Stimulated activated CD4-positive, alpha-beta T cell treated with anti-CD3 and anti-CD28 coated beads, Interleukin-15, amount 100 ng/mL, for 1 hour (primary cell): ENCODE measurements around the gene MRPL27.

Experiments used
- DNase-seq, 2 donors: peaks; one replicate each; pipeline ENCODE4 v3.0.0-alpha.2; 2020; ENCODE audit warnings: low read depth in 1 of 2, low spot score in 1 of 2

MRPL27 gene

DNA sequence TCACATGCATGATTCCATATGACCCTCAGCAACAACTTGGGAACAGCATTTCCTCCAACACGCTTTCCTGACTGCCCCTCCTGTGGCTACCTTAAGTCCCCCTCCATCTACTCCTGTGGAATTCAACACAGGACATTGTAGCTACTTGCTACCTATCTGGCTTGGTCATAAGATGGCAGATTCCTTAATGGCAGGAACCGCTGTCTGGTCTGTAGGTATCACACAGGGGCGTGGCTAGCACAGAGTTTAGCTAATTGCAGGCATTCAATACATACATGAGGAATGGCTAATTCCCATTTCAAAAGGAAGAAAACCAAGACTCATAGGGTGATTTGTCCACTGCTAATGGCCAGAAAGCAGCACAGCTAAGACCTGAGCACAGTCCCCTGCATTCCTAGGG is 15.7 kb upstream of the MRPL27 start:
- DNase-seq = no peak

DNA sequence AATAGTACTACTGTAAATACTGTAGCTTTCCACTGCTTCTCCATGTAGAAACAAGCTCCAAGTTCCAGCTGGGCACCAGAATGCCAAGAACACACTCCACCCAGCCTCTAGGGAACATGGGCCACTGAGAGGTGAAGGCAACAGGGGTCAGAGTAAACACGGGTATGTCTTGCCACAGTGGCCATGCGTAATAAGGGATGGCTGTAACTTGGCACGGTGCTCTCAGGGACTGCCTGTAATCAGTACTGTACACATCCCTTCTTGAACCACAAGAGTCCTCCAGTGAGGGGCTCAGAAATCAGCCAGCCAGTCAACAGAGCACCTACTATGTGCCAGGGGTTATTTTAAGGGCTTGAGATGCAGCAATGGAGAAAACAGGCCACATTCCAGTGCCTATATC is 13.5 kb upstream of the MRPL27 start:
- no peak for DNase-seq

DNA sequence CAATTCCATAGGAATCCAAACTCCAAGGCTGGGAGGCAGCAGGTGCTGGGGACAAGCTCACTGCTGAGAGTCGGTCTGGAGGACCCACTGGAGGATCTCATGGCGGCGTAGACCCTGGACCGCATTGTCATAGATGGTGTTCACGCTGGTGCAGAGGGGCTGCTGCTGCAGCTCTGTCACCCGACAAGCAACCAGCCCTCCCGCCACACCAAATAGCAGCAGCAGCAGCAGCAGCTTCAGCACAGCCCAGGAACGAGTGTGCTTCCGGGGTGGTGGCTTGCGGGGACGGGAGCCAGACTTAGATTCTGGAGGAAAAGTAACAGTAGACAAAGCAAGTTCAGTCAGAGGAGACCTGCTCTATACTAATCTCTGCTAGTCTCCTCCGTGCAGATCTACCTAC is 9.9 kb upstream of the MRPL27 start:
- DNase-seq = no peak

DNA sequence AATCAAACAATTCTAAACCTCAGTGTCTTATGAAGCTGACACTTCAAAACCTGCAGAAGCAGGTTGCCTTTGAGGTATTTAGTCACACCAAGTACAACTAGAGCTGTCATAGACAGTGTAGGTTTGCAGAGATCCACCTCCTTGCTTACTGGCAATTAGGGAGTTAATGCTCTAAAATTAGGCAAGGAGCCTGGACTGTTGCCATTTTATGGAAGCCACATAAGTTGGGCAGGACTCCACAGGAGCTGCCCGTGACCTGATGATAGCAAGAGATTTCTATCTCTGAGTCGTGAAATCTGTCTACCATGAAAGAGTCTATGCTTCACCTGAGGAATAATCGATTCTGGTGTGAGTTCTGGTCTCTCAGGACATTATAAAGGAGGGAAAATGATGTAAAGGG is 8.9 kb upstream of the MRPL27 start:
- DNase-seq = no peak

DNA sequence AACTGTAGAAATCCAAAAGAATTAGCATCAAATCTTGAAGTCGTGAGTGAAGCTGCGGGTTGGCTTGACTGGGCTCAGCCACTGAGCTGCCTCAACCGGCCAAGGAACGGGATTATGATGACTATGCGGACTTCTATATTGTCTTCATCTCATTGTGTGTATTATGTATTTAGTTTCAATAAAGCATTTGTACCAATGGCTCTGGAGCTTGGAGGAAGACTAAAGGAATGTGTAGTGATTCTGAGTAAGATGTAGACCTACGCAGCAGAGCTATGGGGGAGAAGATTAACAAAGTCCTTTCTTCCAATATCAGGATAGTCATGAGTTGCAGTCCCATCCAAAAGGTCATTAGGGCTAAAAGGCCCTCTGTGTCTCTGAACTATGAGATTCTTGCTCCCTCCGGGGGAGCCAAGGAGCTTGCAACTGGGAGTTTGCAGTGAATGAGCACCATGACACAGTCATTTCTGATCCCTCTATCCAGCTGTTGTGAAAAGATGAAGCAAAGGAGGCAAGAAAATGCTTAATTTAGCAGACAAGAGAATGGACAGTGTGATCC is 8.4 kb upstream of the MRPL27 start:
- no peak for DNase-seq

DNA sequence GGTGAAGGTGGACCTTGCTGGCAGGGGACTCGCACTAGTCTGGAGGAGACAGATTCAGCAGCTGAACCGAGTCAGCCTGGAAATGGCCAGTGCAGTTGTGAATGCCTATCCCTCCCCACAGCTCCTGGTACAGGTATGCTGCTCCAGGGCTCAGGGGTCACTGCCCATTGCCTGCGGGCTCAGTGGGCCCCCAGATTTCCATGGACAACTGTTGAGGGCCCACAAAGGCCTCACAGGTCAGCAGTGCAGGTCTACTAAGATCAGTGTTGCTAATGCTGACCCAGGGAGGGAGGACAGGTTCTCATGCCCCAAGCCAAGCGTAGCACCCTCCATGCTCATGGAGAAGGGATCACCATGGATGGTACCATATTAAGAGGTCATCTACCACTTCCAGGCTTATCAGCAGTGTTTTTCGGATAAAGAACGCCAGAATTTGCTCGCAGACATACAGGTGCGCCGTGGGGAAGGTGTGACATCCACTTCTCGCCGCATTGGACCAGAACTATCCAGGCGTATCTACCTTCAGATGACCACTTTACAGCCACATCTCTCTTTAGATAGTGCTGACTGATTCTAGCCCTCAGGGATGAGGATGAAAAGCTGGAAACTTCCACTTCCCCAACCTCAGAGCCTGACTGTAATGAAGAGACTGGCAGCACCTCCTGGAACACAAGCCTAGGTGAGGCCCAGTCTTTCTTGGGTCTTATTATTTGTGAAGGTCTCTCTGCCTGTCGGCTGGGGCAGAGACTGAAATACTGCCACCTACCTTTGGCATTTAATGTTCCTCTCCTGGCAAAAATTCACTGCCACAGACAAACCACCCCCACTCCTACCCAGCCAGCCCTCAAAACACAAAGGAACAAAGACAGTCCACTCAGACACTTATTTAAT is 7.6 kb upstream of the MRPL27 start:
- DNase-seq = no peak

DNA sequence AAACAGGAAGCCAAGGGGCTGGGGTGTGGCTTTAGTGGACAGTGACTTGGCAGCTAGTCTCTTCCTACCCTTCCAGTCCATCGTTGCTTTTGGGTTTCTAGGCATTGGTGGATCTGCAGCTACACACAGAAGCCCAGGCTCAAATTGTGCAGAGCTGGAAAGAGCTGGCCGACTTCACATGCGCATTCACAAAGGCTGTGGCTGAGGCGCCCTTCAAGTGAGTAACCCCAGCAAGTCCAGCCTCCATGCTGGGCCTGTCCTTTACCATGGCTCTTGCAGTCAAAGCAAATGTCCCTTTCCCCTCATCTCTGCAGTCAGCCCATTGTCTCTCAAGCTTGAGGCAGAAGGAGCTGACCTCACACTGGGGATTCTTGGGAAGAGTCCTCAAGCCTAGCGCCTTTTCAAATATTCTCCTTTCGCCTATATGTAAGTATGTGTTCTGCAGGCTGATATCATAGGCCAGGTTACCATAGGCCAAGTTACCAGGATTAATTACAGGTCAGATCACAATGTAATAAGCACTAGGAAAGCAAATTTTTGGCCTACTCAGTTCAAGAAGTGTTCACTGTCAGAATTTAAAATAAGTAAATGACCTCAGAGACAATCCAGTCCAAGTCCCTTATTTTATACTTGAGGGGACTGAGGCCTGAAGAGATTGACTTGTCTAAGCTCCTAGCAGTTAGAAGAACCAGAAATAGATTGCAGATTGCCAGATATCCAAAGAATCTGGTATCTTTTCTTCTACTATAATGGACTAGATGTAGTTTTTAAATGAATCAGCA is 6.6 kb upstream of the MRPL27 start:
- DNase-seq = no peak

DNA sequence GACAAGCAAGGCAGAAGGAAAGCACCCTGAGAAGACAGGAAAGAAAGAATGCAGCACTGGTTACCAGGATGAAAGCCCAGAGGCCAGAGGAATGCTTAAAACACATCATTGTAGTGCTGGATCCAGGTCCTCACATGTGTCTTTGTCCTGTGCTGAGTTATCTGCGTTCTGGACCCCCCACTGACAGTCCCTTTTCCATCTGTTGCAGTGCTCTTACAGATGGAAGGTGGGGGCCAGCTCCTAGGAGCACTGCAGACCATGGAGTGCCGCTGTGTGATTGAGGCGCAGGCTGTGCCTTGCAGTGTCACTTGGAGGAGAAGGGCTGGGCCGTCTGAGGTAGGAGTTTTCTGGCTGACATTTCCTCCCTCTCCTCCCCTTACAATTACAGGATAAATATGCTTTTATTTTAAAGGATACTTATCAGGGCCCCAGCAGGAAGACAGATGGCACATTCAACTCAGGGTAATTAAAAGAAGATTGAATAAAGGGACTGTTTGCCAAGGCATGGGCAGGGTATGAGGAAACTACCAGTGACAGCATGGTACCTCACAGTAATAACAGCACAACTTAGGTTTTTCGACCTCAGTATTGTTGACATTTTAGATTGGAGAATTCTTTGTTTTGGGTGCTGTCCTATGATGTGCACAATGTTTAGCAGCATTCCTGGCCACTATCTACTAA is 3.0 kb upstream of the MRPL27 start:
- no peak for DNase-seq

DNA sequence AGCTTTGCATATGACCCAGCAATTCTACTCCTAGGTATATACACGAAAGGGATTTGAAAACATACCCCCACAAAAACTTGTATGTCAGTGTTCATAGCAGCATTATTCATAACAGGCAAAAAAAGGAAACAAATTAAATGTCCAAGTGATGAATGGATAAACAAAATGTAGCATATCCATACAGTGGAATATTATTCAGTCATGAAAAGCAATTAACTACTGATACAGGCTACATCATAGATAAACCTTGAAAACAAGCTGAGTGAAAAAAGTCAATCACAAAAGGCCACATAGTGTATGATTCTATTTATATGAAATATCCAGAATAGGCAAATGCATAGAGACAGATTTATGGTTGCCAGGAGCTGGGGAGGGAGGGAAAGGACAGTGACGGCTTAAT is 721 bp upstream of the MRPL27 start:
- DNase-seq = no peak

DNA sequence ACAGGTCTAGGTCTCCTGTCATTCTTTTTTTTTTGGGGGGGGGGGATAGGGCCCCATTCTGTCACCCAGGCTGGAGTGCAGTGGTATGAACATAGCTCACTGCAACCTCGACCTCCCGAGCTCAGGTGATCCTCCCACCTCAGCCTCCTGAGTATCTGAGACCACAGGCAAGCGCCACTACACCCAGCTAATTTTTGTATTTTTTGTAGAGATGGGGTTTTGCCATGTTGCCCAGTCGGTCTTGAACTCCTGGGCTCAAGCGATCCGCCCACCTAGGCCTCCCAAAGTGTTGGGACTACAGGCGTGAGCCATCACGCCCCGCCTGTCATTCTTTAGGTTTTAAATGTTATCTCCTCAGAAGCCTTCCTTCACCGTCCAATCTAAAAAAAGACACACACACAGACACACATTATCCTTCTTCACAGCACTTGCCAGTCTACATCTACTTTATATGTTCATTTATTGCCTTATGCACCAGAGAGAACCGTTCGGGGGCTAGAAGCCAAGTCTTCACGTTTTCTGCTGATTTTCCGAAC is 694 bp downstream of the MRPL27 start:
- no peak for DNase-seq

DNA sequence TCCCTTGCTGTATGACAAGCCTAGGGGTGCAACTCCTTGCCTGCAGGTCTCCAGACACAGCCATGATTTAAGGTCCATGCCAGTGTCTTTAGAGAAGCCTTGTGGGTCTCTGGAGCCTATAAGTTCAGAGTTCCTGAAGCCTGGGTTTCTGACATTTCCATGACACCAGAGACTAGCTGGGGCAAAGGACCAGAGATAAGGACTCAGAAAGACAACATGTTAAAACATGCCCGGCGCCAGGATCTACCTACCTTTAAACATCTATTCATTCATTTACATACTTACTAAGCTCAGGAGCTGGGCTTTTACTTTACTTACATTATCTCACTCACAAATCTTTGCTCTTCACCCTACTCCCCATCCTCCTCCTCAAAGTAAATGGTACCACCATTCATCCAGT is 1.5 kb downstream of the MRPL27 start:
- no peak for DNase-seq

DNA sequence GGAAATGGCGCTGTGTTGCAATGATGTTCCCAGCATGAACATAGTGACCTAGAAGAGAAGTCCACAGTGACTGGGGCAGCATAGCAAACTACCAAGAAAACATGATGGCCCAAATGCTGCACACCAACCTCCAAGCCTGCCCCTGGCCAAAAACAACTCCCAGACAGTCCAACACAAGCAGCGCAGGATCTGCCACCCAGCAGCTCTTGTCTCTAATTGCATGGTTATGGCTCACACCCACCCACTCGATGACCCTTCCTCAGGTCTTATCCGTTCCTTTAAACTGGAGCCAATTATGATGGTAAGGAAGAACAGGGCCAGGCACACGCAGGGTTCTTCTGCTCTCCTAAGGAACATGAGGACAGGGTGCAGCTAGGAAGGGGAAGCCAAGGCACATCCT is 2.9 kb downstream of the MRPL27 start:
- DNase-seq = no peak

DNA sequence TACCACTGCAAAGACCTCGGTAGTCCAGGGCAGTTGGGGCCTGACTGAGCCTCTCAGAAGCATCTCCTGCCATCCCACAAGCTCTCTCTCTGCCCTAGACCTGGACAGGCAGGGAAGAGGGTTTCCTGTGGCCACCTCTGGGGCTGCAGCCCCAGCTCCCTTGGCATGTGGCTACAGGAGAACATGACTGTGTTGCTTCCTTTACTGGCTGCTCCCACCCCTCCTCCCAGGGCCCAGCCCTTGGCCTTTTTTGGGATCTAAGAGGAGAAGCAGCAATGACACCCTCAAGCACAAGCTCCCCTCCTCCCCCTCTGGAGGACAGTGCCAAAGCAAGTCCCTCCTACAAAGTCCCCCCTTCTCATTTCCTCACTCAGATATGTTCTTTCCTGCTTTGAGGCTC is 5.6 kb downstream of the MRPL27 start:
- no peak for DNase-seq

DNA sequence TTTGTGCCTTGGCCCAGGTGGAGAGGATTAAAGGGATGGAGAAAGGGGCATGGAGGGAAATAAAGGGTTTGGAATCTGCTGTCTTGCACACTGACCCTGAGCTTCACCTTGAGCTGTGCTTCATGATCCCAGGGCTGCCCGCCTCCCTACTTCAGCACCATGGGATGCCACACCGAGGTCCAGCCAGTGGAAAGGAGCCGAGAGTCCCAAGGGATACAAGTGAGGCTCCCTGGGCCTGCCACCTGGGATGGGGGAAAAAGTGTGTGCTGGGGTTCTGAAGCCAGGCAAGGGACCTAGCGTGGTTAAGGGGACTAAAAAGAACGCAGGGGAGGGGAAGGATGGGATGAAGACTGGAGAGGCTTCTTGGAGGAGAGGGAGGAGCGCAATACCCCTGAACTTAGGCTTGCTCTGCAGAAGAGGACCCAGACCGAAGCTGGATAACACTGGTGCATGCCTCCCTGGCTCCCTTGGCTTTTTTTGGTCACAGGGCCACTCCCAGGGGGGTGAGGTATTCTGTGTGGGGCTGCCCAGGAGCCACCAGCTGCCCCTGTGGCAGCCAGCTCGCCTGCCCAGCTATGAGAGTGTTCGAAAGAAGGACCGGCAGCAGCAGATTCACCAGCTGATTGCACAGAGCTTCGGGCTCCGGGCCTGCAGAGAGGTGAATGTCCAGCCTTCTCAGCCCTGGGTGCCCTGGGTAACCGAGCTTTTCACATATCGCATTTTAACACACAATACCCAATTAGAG is 7.2 kb downstream of the MRPL27 start:
- no peak for DNase-seq

DNA sequence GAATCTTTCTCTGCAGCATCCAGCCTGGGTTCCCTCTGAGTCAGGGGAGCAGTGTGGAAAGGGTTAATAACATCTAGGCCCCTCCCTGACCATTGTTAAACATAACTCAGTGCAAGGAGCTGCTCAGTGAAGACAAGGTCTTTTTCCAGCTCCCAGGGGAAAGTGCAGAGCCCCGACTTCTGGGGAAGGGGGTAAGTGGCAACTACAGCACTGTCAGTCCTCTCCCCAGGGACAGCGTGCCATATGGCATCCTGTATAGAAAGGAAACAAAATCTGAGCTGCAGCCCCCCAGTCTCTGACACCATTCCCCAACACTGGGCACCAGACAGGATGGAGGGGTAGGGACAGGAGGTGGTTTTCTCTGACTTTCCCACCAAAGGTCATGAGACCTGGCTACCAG is 7.8 kb downstream of the MRPL27 start:
- no peak for DNase-seq

DNA sequence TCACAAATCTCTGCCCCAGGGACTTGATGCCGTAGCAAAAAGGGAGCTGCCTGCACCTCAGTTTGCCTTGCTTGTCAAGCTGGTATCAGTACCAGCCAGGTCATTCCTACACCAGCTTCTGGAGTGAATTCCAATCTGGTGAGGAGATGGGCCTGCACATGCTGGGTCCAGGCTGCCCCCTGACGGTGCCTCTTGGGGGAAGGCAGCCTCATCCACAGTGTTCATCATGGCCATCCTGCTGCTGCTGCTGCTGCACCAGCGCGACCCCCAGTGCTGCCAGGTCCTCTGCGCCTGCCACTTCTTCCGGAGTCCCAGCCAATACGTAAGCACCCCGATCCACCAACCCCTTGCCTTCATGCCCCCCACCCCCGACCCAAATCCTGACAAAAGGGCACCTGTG is 8.3 kb downstream of the MRPL27 start:
- DNase-seq = no peak

DNA sequence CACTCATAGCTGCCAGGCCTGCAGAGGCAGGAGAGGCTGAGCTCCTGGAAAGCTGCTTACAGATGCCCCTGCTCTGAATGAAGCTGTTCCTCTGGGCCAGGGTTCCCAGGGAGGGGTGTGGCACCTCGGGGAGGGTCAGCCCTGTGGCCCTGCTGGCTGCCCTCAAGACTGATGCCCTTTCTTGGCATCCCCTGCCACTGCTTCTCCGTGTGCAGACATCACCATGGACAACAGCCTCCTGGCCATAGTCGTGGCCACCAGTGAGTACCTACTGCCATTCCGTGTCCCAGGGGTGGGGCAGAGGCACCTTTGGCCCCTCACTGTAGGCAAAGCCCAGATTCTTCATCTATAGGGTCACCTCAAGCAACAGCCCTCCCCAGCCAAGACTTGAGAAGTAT is 8.9 kb downstream of the MRPL27 start:
- no peak for DNase-seq

DNA sequence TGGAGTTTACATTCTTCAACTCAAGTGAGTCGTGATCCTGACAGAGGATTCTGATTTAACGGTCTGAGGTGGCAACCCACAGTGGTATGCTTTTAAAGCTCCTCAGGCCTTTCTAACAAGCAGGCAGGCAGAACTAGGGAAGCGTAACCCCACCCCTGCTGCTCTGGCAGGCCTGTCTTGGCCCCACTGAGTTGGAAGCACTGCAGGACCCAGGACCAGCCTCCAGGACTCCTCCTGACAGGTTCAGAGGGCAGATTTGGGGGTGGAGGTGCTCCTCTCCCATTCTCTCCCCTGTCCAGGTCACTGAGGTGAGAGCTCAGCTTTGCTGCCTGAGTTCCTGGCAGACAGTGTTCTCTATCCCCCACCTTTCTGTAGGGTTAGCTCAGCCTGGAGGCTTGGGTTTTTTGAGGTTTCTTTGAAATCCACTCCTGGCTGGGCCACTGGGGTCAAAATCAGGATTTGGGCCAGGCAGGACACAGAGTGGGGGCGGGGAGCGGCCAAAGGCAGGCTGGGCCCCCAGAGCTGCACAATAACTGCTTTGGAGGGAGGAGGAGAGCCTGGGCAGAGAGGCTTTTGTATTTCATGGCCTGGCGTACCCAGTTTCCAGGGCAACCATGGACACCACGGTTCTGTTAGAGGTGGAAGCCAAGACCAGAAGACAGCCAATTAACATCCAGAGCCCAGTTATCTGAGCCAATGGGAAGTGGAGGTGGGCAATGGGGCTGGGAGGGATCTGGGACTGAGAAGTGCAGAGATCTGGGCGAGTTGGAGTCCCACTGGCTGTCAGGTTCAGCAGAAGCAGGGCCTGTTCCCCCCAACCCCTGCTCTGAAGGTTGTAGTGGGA is 9.5 kb downstream of the MRPL27 start:
- DNase-seq = no peak

DNA sequence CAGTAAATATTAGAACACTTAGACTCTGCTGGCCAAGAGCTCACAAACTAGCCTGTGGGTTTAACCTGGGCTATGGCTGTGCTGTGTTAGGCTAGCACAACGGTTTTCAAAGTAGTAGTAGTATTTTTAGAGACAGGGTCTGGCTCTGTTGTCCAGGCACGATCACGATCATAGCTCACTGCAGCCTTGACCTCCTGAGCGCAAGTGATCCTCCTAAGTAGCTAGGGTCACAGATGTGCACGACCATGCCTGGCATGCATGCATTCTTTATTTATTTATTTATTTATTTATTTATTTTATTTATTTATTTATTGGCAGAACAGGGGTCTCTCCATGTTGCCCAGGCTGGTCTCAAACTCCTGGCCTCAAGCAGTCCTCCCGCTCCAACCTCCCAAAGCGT is 10.3 kb downstream of the MRPL27 start:
- DNase-seq = no peak
